ENCODE results near the gene RBM39. TPM values are rescaled to one million over a fixed set of nuclear protein-coding genes. Genes with fewer than 3 reads are reported as not detected.

The RBM39 gene
- total RNA-seq, 1 donor from 2014 or later, result 488 TPM

DNA sequence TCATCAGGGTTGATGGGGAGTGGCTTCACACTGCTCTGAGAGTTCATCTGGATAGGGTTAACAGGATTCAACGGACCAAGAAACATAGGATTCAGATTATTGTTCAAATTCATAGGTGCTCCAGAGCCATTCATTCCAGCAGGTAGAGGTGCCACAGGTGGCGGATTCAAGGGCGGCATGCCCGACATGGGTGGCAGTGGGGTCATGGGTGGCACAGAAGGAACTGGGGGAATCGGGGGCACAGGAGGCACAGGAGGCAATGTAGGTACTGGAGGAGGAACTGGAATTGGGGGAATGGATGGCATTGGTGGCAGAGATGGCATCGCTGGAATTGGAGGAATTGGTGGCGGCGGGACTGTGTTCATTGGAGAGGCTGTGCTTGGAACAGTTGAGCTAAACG is 87.6 kb downstream of the RBM39 start:
- H3K36me3 Mint-ChIP-seq, result peaks cover 17% of the 10 kb centered on the region
- H3K27me3 Mint-ChIP-seq (ENCODE audit: low read depth), result no peaks in the 10 kb centered on the region
- H3K4me3 Mint-ChIP-seq, result no peak overlapping the region
- DNase-seq (ENCODE audit: low spot score in 2 of 2, unreplicated experiment in 2 of 2), result no peak
- H3K4me1 Mint-ChIP-seq, result peaks cover 11% of the 10 kb centered on the region
- H3K9me3 Mint-ChIP-seq, result no peaks in the 10 kb centered on the region
- TF ChIP-seq CTCF (IDR thresholded peaks at IDR 0.05; ENCODE audit: unreplicated experiment), result no peak
- no peak overlapping the region for H3K27ac Mint-ChIP-seq

DNA sequence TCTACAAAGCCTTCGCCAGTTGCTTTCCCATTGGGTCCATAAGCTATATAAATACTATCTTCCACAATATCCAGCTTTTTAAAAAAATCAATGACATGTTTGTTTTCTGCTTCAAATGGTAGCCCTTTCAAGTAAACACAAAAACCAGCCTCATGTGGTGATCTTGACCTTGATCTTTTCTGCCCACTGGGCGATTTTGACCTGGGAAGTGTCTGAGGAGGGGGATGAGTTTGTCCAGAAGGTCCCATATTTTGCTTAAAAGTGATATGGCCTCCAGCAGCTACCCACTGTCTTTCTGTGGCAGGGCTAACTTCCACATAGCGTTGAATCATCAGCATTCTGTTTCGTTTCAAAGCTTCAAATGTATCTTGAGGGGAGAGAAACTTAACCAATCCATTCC is 88.2 kb downstream of the RBM39 start:
- TF ChIP-seq CTCF (IDR thresholded peaks at IDR 0.05; ENCODE audit: unreplicated experiment), result no peak
- Mint-ChIP-seq H3K4me3 (no peak overlapping the region), H3K27ac (no peak overlapping the region), H3K4me1 (peaks cover 8% of the 10 kb centered on the region), H3K27me3 (ENCODE audit: low read depth) (no peaks in the 10 kb centered on the region), H3K36me3 (peaks cover 20% of the 10 kb centered on the region), H3K9me3 (no peaks in the 10 kb centered on the region)
- DNase-seq (ENCODE audit: low spot score in 2 of 2, unreplicated experiment in 2 of 2), result no peak

Other genes starting within 250 kb of the RBM39 start
- not detected in 3 replicates for gene C20orf173, start 212.6 kb downstream of the RBM39 start, total RNA-seq
- gene ERGIC3, start 200.2 kb downstream of the RBM39 start, total RNA-seq, result 253 to 258 TPM (median 255 TPM) in 3 replicates
- 4.0 to 5.5 TPM (median 4.2 TPM) in 3 replicates for gene SPAG4, start 126.4 kb downstream of the RBM39 start, total RNA-seq
- 221 to 246 TPM (median 238 TPM) in 3 replicates for gene CPNE1, start 77.4 kb downstream of the RBM39 start, total RNA-seq
- 154 to 158 TPM (median 156 TPM) in 3 replicates for gene RBM12, start 77.4 kb downstream of the RBM39 start, total RNA-seq
- 16.5 to 19.6 TPM (median 18.9 TPM) in 3 replicates for gene NFS1, start 42.9 kb downstream of the RBM39 start, total RNA-seq
- gene ROMO1, start 42.9 kb downstream of the RBM39 start, total RNA-seq, result 105 to 107 TPM (median 105 TPM) in 3 replicates
- gene PHF20, start 29.8 kb upstream of the RBM39 start, total RNA-seq, result 48.6 to 49.7 TPM (median 48.7 TPM) in 3 replicates
- gene SCAND1, start 212.2 kb upstream of the RBM39 start, total RNA-seq, result 59.2 to 65.9 TPM (median 61.3 TPM) in 3 replicates
- gene CNBD2, start 226.3 kb upstream of the RBM39 start, total RNA-seq, result 3.5 to 4.7 TPM (median 3.7 TPM) in 3 replicates

Data from mesothelial cell of epicardium (in vitro differentiated cells).